Thoracic aorta (tissue), 2 donors: ENCODE results near the gene ST6GALNAC4. TPM values are rescaled to one million over a fixed set of nuclear protein-coding genes. Genes with fewer than 3 reads are reported as not detected.

Experiments used
- ATAC-seq: fragments of 150-250 bp; one replicate; pipeline ENCODE4 v1.8.0; 2017; ENCODE audit warnings: low read depth; ENCODE audit not compliant: insufficient number of reproducible peaks, low FRiP score
- DNase-seq: peaks from one replicate; pipeline ENCODE4 v3.0.0-alpha.2; 2020; ENCODE audit warnings: low spot score
- H3K27ac ChIP-seq, 2 donors: fragments of 200-600 bp; sonication (generic); 1 replicate in 1 of 2; 2 replicates in 1 of 2; pipeline ENCODE4 v1.5.1; 2016; ENCODE audit warnings: mild to moderate bottlenecking in 2 of 2, moderate library complexity in 2 of 2
- H3K27me3 ChIP-seq: fragments of 200-600 bp; sonication (generic); replicated peaks from 2 replicates; pipeline ENCODE4 v1.6.0; 2016; ENCODE audit warnings: mild to moderate bottlenecking; ENCODE audit not compliant: insufficient read depth
- H3K36me3 ChIP-seq: fragments of 200-600 bp; sonication (generic); one replicate; pipeline ENCODE4 v1.5.1; 2016
- H3K4me1 ChIP-seq, 2 donors: fragments of 200-600 bp; sonication (generic); 1 replicate in 1 of 2; 2 replicates in 1 of 2; pipeline versions ENCODE4 v1.5.1 to v1.6.0; 2016; ENCODE audit warnings: low read depth in 2 of 2, mild to moderate bottlenecking in 1 of 2; ENCODE audit not compliant: control insufficient read depth in 1 of 2
- H3K4me3 ChIP-seq: fragments of 200-600 bp; sonication (generic); 2 replicates; pipeline ENCODE4 v1.5.1; 2016; ENCODE audit warnings: mild to moderate bottlenecking
- H3K9me3 ChIP-seq: fragments of 200-600 bp; sonication (generic); 2 replicates; pipeline ENCODE4 v1.5.1; 2016
- total RNA-seq, 2 donors: library from RNA; depleted of rRNA; stranded (reverse); fragments of >200 nt; gene quantifications; one replicate each; pipeline versions ENCODE4 v1.1.0 to v1.2.3, GENCODE V29; 2016
- TF ChIP-seq, protein P1 (sequence below): fragments of 200-600 bp; sonication (generic); IDR thresholded peaks from one replicate; pipeline ENCODE4 v1.5.1; 2019; ENCODE audit warnings: antibody characterized with exemption

Gene ST6GALNAC4
- total RNA-seq, 2 donors from 2014 or later = 45.0 to 61.2 TPM

DNA sequence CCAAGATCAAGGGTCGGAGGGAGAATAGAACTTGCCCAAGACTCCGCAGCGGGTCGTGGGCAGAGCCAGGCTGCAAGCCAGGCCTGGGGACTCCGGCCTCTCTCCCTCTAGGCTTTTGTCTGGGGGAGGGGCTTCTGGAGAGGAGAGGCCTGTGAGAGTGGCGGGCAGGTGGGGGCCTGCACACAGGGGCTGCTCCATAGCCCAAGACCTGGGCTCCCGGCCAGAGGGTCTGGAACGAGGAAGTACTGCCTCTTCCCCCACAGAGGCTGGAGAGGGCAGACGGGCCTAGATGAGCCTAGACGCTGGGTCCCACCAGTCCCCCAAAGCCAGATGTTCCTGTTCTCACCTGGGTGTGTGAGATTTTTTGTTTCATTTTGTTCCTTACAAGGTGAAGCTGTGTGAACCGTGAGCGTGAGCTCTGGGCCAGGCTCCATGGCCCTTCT, 12.3 kb downstream of the ST6GALNAC4 start:
- peak overlapping the region; percentile 87 to 92 for H3K27ac ChIP-seq
- DNase-seq = no peak
- H3K9me3 ChIP-seq = no peaks in the 10 kb centered on the region
- peaks cover 9% of the 10 kb centered on the region for H3K36me3 ChIP-seq
- no peak overlapping the region for H3K4me3 ChIP-seq
- TF ChIP-seq, protein P1, sequence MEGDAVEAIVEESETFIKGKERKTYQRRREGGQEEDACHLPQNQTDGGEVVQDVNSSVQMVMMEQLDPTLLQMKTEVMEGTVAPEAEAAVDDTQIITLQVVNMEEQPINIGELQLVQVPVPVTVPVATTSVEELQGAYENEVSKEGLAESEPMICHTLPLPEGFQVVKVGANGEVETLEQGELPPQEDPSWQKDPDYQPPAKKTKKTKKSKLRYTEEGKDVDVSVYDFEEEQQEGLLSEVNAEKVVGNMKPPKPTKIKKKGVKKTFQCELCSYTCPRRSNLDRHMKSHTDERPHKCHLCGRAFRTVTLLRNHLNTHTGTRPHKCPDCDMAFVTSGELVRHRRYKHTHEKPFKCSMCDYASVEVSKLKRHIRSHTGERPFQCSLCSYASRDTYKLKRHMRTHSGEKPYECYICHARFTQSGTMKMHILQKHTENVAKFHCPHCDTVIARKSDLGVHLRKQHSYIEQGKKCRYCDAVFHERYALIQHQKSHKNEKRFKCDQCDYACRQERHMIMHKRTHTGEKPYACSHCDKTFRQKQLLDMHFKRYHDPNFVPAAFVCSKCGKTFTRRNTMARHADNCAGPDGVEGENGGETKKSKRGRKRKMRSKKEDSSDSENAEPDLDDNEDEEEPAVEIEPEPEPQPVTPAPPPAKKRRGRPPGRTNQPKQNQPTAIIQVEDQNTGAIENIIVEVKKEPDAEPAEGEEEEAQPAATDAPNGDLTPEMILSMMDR = no peak
- peaks cover 40 to 51% of the 10 kb centered on the region in 2 donors for H3K4me1 ChIP-seq
- H3K27me3 ChIP-seq = no peaks in the 10 kb centered on the region
- no peak for ATAC-seq

- H3K27me3 ChIP-seq = no peaks in the 10 kb centered on the region
- no peak for DNase-seq
- no peaks in the 10 kb centered on the region for H3K9me3 ChIP-seq
- no peak overlapping the region for H3K4me3 ChIP-seq
- H3K36me3 ChIP-seq = peaks cover 8% of the 10 kb centered on the region
- ATAC-seq = no peak
- TF ChIP-seq, protein P1 = no peak
- peak overlapping the region; percentile 87 to 92 for H3K27ac ChIP-seq
- peaks cover 40 to 51% of the 10 kb centered on the region in 2 donors for H3K4me1 ChIP-seq
Observed at GRCh38 chr9:127903557-127904475, 13.0 kb downstream of the ST6GALNAC4 start.

DNA sequence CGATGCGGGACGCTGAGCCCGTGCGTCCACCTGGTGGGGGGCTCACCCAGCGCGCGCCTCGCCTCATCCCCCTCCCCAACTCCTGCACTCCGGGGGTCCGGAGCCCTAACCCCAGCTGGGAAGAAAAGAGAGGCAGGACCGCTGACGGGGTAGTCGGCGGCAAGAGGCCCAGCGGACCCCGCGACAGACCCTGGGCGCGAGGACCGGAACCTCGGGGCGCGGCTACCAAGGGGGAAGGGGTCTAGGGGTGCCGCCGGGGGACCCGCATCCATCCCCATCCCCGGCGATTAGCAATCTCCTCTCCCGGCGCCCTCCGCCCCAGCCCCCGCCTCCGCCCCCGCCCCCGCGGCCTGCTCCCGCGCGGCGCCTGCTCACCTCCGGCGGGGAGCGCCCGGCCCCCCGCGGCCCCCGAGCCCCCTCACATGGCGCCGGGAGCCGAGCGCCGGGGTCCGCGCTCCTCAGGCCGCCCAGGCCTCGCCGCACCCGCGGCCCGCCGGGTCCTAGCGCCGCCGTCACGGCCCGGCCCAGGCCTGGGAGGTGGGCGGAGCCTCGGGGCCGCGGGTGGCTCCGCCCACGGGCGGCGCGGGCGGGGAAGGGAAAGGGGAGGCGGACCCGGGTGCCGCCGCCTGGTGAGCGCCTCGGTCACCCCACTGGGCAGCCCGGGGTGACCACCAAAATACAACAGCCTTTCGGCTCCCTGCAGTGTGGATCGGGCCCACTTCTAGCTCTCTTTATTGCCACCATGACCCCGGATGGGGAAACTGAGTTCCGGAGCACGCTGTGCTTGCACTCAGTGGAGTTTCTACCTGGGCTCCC, 17.5 kb downstream of the ST6GALNAC4 start, which contains the start of gene ST6GALNAC6:
ST6GALNAC6 (minus strand) TSS at position 476 of the 816 bp plus-strand sequence. CDS start 1,622 bp downstream, outside the sequence.
- TF ChIP-seq, protein P1 = no peak
- Histone ChIP-seq H3K9me3 (no peaks in the 10 kb centered on the region), H3K36me3 (peaks cover 21% of the 10 kb centered on the region), H3K27ac (peak within 1 kb of the TSS; percentile 95), H3K4me3 (peak within 1 kb of the TSS; percentile 99), H3K4me1 (peaks cover 27 to 45% of the 10 kb centered on the region in 2 donors), H3K27me3 (no peaks in the 10 kb centered on the region)
- no peak for DNase-seq
- peak; percentile 41 for ATAC-seq

DNA sequence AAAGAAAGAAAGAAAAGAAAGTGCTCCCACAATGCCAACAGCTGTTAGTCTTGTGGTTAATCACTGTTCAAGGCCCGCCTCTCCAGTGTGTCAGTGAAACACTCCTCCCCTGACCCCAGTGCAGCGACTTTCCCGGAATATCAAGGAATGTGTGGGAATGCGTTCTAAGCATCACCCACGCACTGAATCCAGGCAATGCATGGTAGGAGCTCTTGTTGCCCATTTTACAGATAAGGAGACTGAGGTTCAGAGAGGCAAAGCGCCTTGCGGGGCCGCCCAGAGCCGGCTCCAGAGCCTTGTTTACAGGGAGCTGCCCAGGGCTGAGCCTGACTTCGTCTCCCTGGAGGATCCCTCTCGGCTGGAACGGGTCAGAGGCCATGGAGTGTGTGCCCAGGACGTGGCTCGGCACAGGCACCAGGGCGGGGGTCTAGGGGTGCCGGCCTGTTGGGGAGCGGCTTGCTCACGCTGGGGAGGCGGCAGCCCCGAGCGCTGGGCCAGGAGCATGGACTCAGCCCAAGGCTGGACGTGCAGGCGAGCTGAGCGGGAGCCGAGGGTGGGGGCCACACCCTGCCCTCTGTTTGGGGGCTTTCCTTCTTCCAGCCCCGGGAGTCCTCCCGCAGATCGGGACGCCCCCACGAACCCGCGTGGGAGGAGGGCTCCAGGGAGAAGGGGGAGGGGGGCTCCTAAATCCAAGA, 18.3 kb downstream of the ST6GALNAC4 start:
- H3K36me3 ChIP-seq = peaks cover 28% of the 10 kb centered on the region
- H3K4me1 ChIP-seq = peaks cover 19 to 38% of the 10 kb centered on the region in 2 donors
- TF ChIP-seq, protein P1 = no peak
- no peaks in the 10 kb centered on the region for H3K27me3 ChIP-seq
- peak overlapping the region; percentile 95 for H3K27ac ChIP-seq
- no peaks in the 10 kb centered on the region for H3K9me3 ChIP-seq
- peak overlapping the region; percentile 99 for H3K4me3 ChIP-seq
- ATAC-seq = no peak
- peak; percentile 68 for DNase-seq
